H9 (cell line): ENCODE data around the gene UCK1. TPM values are rescaled to one million over a fixed set of nuclear protein-coding genes. Genes with fewer than 3 reads are reported as not detected.
A peak's percentile ranks its signal among the peaks of the same experiment; 100 is the strongest.

Source experiments
- DNase-seq: peaks from one replicate; pipeline ENCODE4 v3.0.0-alpha.2; 2017
- H2AFZ ChIP-seq: one replicate; pipeline ENCODE4 v1.6.1; 2013; ENCODE audit warnings: mild to moderate bottlenecking, low read length, control low read depth, moderate library complexity
- H2AK5ac ChIP-seq: 2 replicates; pipeline ENCODE4 v1.6.1; 2013; ENCODE audit warnings: low read length, control low read depth, mixed read lengths; ENCODE audit not compliant: insufficient read length
- H2BK120ac ChIP-seq: one replicate; pipeline ENCODE4 v1.6.1; 2013; ENCODE audit warnings: low read depth, mild to moderate bottlenecking, low read length, control low read depth, inconsistent platforms; ENCODE audit not compliant: poor library complexity, severe bottlenecking
- H2BK12ac ChIP-seq: 2 replicates; pipeline ENCODE4 v1.6.1; 2013; ENCODE audit warnings: low read length, control low read depth, mixed read lengths, low read depth; ENCODE audit not compliant: insufficient read length
- H2BK15ac ChIP-seq: 2 replicates; pipeline ENCODE4 v1.6.1; 2013; ENCODE audit warnings: low read depth, low read length, control low read depth
- H2BK20ac ChIP-seq: one replicate; pipeline ENCODE4 v1.6.1; 2013; ENCODE audit warnings: low read depth, mild to moderate bottlenecking, low read length, control low read depth, inconsistent platforms; ENCODE audit not compliant: poor library complexity, severe bottlenecking
- H2BK5ac ChIP-seq: 2 replicates; pipeline ENCODE4 v1.6.1; 2013; ENCODE audit warnings: low read length, control low read depth, mixed read lengths; ENCODE audit not compliant: insufficient read length
- H3K14ac ChIP-seq: 2 replicates; pipeline ENCODE4 v1.6.1; 2013; ENCODE audit warnings: low read length, control low read depth; ENCODE audit not compliant: insufficient read depth
- H3K18ac ChIP-seq: 2 replicates; pipeline ENCODE4 v1.6.1; 2013; ENCODE audit warnings: low read depth, mild to moderate bottlenecking, mixed read lengths, low read length, control low read depth; ENCODE audit not compliant: insufficient read length
- H3K23ac ChIP-seq: 2 replicates; pipeline ENCODE4 v1.6.1; 2013; ENCODE audit warnings: low read length, control low read depth, mixed read lengths, low read depth; ENCODE audit not compliant: insufficient read length
- H3K23me2 ChIP-seq: 2 replicates; pipeline ENCODE4 v1.6.1; 2013; ENCODE audit warnings: low read depth, mild to moderate bottlenecking, mixed read lengths, low read length, control low read depth; ENCODE audit not compliant: insufficient read length, poor library complexity, severe bottlenecking
- H3K27ac ChIP-seq: 2 replicates; pipeline ENCODE4 v1.5.1; 2013; ENCODE audit warnings: low read length, control low read depth, mixed read lengths, low read depth; ENCODE audit not compliant: insufficient read length
- H3K27me3 ChIP-seq: 2 replicates; pipeline ENCODE4 v1.6.1; 2013; ENCODE audit warnings: low read length, control low read depth, inconsistent platforms; ENCODE audit not compliant: insufficient read depth
- H3K4ac ChIP-seq: 2 replicates; pipeline ENCODE4 v1.6.1; 2013; ENCODE audit warnings: low read depth, mild to moderate bottlenecking, control low read depth, inconsistent platforms, low read length, moderate library complexity
- H3K4me1 ChIP-seq: 2 replicates; pipeline ENCODE4 v1.6.1; 2013; ENCODE audit warnings: low read length, control low read depth, inconsistent platforms; ENCODE audit not compliant: insufficient read depth
- H3K4me2 ChIP-seq: 2 replicates; pipeline ENCODE4 v1.6.1; 2013; ENCODE audit warnings: low read length, control low read depth, mixed read lengths; ENCODE audit not compliant: insufficient read length, insufficient read depth
- H3K56ac ChIP-seq: 2 replicates; pipeline ENCODE4 v1.6.1; 2013; ENCODE audit warnings: low read depth, mild to moderate bottlenecking, mixed read lengths, low read length, control low read depth; ENCODE audit not compliant: insufficient read length
- H3K79me1 ChIP-seq: 2 replicates; pipeline ENCODE4 v1.6.1; 2013; ENCODE audit warnings: low read depth, mild to moderate bottlenecking, moderate library complexity, low read length, control low read depth, inconsistent platforms; ENCODE audit not compliant: insufficient read depth, poor library complexity, severe bottlenecking
- H3K79me2 ChIP-seq: 2 replicates; pipeline ENCODE4 v1.6.1; 2013; ENCODE audit warnings: low read length, control low read depth, inconsistent platforms; ENCODE audit not compliant: insufficient read depth
- H3K9ac ChIP-seq: 2 replicates; pipeline ENCODE4 v1.6.1; 2013; ENCODE audit warnings: low read length, control low read depth, mixed read lengths; ENCODE audit not compliant: insufficient read length; ENCODE audit errors: extremely low read depth
- H3K9me3 ChIP-seq: one replicate; pipeline ENCODE4 v1.6.1; 2013; ENCODE audit warnings: low read depth, low read length, inconsistent platforms; ENCODE audit not compliant: control insufficient read depth
- H3T11ph ChIP-seq: one replicate; pipeline ENCODE4 v1.6.1; 2013; ENCODE audit warnings: mild to moderate bottlenecking, low read length, control low read depth, inconsistent platforms
- H4K20me1 ChIP-seq: one replicate; pipeline ENCODE4 v1.6.1; 2013; ENCODE audit not compliant: control insufficient read depth, insufficient read length, insufficient read depth
- H4K5ac ChIP-seq: 2 replicates; pipeline ENCODE4 v1.6.1; 2013; ENCODE audit warnings: low read depth, mild to moderate bottlenecking, mixed read lengths, low read length, control low read depth; ENCODE audit not compliant: insufficient read length
- H4K8ac ChIP-seq: replicated peaks from 2 replicates; pipeline ENCODE4 v1.6.1; 2013; ENCODE audit warnings: low read length, control low read depth, mixed read lengths, low read depth; ENCODE audit not compliant: insufficient read length
- H4K91ac ChIP-seq: 2 replicates; pipeline ENCODE4 v1.6.1; 2013; ENCODE audit warnings: low read depth, mild to moderate bottlenecking, moderate library complexity, mixed read lengths, low read length, control low read depth; ENCODE audit not compliant: insufficient read length
- H3K27ac Mint-ChIP-seq, 3 experiments: 2 replicates in 2 of 3; 3 replicates in 1 of 3; pipeline ENCODE4 v1.8.0; 2020 to 2021; ENCODE audit warnings: mixed read lengths in 3 of 3, mild to moderate bottlenecking in 1 of 3, moderate library complexity in 1 of 3
- H3K27me3 Mint-ChIP-seq: 2 replicates; pipeline ENCODE4 v1.8.0; 2021; ENCODE audit warnings: low read depth, mild to moderate bottlenecking, moderate library complexity, mixed read lengths
- H3K36me3 Mint-ChIP-seq, 3 experiments: 2 replicates in 2 of 3; 3 replicates in 1 of 3; pipeline ENCODE4 v1.8.0; 2020 to 2021; ENCODE audit warnings: low read depth in 3 of 3, mixed read lengths in 3 of 3; ENCODE audit not compliant: insufficient read depth in 1 of 3
- H3K4me1 Mint-ChIP-seq, 2 experiments: 2 replicates each; pipeline ENCODE4 v1.8.0; 2020; ENCODE audit warnings: mixed read lengths in 2 of 2
- H3K4me3 Mint-ChIP-seq, 2 experiments: 2 replicates in 1 of 2; 3 replicates in 1 of 2; pipeline ENCODE4 v1.8.0; 2020 to 2021; ENCODE audit warnings: mild to moderate bottlenecking in 2 of 2, mixed read lengths in 2 of 2, moderate library complexity in 1 of 2
- H3K9me3 Mint-ChIP-seq, 2 experiments: 2 replicates in 1 of 2; 3 replicates in 1 of 2; pipeline ENCODE4 v1.8.0; 2020; ENCODE audit warnings: mild to moderate bottlenecking in 2 of 2, mixed read lengths in 2 of 2, moderate library complexity in 1 of 2
- CTCF ChIP-seq: fragments of 200-600 bp; sonication (generic); conservative IDR thresholded peaks from 3 replicates; pipeline ENCODE4 v1.8.0; 2021; ENCODE audit warnings: antibody characterized with exemption, mild to moderate bottlenecking
- WGBS: extraction: QIAGEN DNeasy Blood & Tissue Kit; methylation state at CpG from one replicate; pipeline ENCODE4 v1.1.7; 2013; ENCODE audit warnings: missing lambda C conversion rate, low lambda C conversion rate, mixed read lengths; ENCODE audit not compliant: insufficient read length; ENCODE audit errors: extremely low coverage; 5-methylcytosine and 5-hydroxymethylcytosine counted together
- total RNA-seq: library from RNA; stranded (reverse); gene quantifications from 2 replicates; pipeline ENCODE4 v1.2.1, GENCODE V29; 2021

Gene UCK1
- total RNA-seq, 1 experiment from 2014 or later = 54.2 TPM

GRCh38 chr9:131562032-131562959 is 31.2 kb upstream of the UCK1 start:
- Histone ChIP-seq H3K9me3 (peaks cover 6% of the 10 kb centered on the region), H4K8ac (no peak overlapping the region), H3K27me3 (no peaks in the 10 kb centered on the region), H3K18ac (no peak overlapping the region), H3K56ac (no peak overlapping the region), H2BK12ac (no peak overlapping the region), H2AFZ (no peak overlapping the region), H3K79me2 (no peaks in the 10 kb centered on the region), H3K9ac (no peak overlapping the region), H4K5ac (no peak overlapping the region), H2BK20ac (no peak overlapping the region), H3K4me1 (no peaks in the 10 kb centered on the region), H3K4me2 (no peak overlapping the region), H2BK5ac (no peak overlapping the region), H3K4ac (no peak overlapping the region), H3K23ac (no peak overlapping the region), H3T11ph (no peak overlapping the region), H4K91ac (no peak overlapping the region), H2BK120ac (no peak overlapping the region), H2BK15ac (no peak overlapping the region), H3K14ac (no peak overlapping the region), H4K20me1 (no peaks in the 10 kb centered on the region), H3K79me1 (no peaks in the 10 kb centered on the region), H2AK5ac (no peak overlapping the region), H3K23me2 (no peaks in the 10 kb centered on the region), H3K27ac (no peak overlapping the region)
- Mint-ChIP-seq H3K27me3 (peaks cover 3% of the 10 kb centered on the region), H3K9me3 (peaks cover 40 to 51% of the 10 kb centered on the region in 2 experiments), H3K27ac (peak overlapping the region in 2 of 3 experiments; percentile 41 to 54; a peak in 2 of 7 replicates), H3K36me3 (peaks cover 5 to 16% (median 6%) of the 10 kb centered on the region in 3 experiments; a peak in 5 of 7 replicates), H3K4me1 (peaks cover 7% of the 10 kb centered on the region in 2 experiments), H3K4me3 (no peak overlapping the region)
- no CpG with 5 or more reads among the region's 9 CpGs for WGBS
- no peak for TF ChIP-seq CTCF
- DNase-seq = no peak
